Measurements from ENCODE around the gene B4GAT1. TPM values are rescaled to one million over a fixed set of nuclear protein-coding genes. Genes with fewer than 3 reads are reported as not detected.

The B4GAT1 gene
- total and polyA plus RNA-seq, 10 of the 15 experiments (the other 5 are each of a cell fraction or from before 2014, with no cell fraction given), result 0.55 to 11.1 (median 4.3) TPM

DNA sequence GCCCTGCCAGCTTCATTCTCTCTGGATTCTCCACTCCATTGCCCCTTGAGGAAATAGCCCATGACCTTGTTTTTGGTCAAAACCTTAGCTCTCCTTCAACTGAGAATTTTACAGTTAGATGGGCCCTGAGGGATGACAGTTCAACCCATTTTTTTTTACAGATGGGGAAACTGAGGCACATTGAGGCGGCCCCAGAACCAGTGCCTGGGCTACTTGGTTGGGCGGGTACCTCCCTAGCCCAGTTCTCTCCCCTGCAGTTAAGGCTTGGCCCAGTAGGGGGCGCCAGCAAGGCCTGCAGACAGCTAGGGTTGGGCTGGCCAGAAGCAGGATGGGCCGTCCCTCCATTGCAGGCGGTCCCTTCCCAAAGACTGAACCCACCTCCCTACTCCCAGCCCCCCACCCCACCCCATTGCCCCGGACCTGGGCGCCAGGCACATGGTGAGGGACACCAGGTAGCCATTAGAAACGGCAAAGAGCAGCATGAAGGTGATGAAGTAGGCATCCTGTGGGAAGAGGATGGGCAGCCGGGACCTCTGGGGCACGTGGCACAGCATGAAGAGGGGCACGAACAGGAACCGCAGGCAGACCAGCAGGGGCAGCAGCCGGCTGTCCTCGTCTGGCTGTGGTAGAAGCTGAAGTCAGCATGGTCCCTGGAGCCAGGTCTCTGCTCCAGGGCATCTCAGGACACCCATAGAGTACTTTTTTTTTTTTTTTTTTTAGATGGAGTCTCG is 16.5 kb upstream of the B4GAT1 start:
- intact Hi-C loops (cut with micrococcal nuclease; ENCODE audit: unreplicated experiment) (no loop called here), in situ Hi-C loops (cut with MboI) (no loop called here)
- SMC1A ChIA-PET (ENCODE audit: uncharacterized antibody, unreplicated experiment), result interaction anchor here (0.8 to 2.8 kb wide), 2 partner anchors 25 to 53 kb away, joined by 3 to 9 read pairs; no protein-coding TSS in a partner anchor
- Histone ChIP-seq H3K27ac (ENCODE audit: control insufficient read depth, insufficient read depth) (no peak overlapping the region), H3K9ac (ENCODE audit: control insufficient read depth, insufficient read depth, low read length) (no peak overlapping the region), H3K9me3 (replicated peaks; ENCODE audit: control insufficient read depth, insufficient read depth, low read length) (no peaks in the 10 kb centered on the region), H3K36me3 (ENCODE audit: control insufficient read depth in 2 of 2, insufficient read depth in 2 of 2, low read length in 1 of 2) (peaks cover 0 to 2% of the 10 kb centered on the region in 2 experiments; a peak in 2 of 4 replicates), H3K4me1 (ENCODE audit: control insufficient read depth, insufficient read depth, low read length) (no peaks in the 10 kb centered on the region), H3K27me3 (replicated peaks in 1 of 2; ENCODE audit: control insufficient read depth in 2 of 2, insufficient read depth in 2 of 2, low read length in 1 of 2) (no peaks in the 10 kb centered on the region), H2AFZ (ENCODE audit: control insufficient read depth, low read depth, low read length) (no peak overlapping the region), H3K79me2 (ENCODE audit: control insufficient read depth, insufficient read depth, low read length) (no peaks in the 10 kb centered on the region), H3K4me3 (no peak overlapping the region), H4K20me1 (ENCODE audit: control insufficient read depth, insufficient read depth) (no peaks in the 10 kb centered on the region), H3K4me2 (ENCODE audit: control insufficient read depth, insufficient read depth) (no peak overlapping the region)
- POLR2A ChIA-PET, result interaction anchor here (0.6 kb wide), 2 partner anchors 27 to 645 kb away, joined by 3 to 6 read pairs; no protein-coding TSS in a partner anchor
- no TSS peak for BruUV-seq (replicated peaks)
- FAIRE-seq (no peak), ATAC-seq (peak; percentile 88), DNase-seq (ENCODE audit: low read depth, low spot score) (no peak)
- TF ChIP-seq GABPA (IDR thresholded peaks at IDR 0.05; ENCODE audit: low read depth), result no peak
- TF ChIP-seq, protein P1, sequence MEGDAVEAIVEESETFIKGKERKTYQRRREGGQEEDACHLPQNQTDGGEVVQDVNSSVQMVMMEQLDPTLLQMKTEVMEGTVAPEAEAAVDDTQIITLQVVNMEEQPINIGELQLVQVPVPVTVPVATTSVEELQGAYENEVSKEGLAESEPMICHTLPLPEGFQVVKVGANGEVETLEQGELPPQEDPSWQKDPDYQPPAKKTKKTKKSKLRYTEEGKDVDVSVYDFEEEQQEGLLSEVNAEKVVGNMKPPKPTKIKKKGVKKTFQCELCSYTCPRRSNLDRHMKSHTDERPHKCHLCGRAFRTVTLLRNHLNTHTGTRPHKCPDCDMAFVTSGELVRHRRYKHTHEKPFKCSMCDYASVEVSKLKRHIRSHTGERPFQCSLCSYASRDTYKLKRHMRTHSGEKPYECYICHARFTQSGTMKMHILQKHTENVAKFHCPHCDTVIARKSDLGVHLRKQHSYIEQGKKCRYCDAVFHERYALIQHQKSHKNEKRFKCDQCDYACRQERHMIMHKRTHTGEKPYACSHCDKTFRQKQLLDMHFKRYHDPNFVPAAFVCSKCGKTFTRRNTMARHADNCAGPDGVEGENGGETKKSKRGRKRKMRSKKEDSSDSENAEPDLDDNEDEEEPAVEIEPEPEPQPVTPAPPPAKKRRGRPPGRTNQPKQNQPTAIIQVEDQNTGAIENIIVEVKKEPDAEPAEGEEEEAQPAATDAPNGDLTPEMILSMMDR (IDR thresholded peaks at IDR 0.05 in 2 of 3, conservative IDR thresholded peaks at IDR 0.05 in 1 of 3; ENCODE audit: control insufficient read depth in 2 of 3, extremely low read depth in 1 of 3, insufficient read depth in 1 of 3, low read depth in 3 of 3, low read length in 3 of 3), result peak; percentile 54 to 95 (median 89)
- 0 out of 2 replicates have a peak, but pooled peaks have one; percentile 14 for TF ChIP-seq RAD21 (IDR thresholded peaks at IDR 0.05; ENCODE audit: insufficient read depth, low read depth, low read length)
- RAD21 ChIA-PET (ENCODE audit: unreplicated experiment), result interaction anchor here (1.1 to 2.0 kb wide), 3 partner anchors 22 to 52 kb away, joined by 3 to 10 read pairs (median 4); no protein-coding TSS in a partner anchor
- CTCF ChIA-PET, result interaction anchor here (0.6 to 5.9 kb wide), 18 partner anchors 8 to 848 kb away, joined by 3 to 91 read pairs (median 6); partner anchors contain the start of genes B4GAT1, BRMS1, KAT5 and SLC29A2
- WGBS (ENCODE audit: insufficient coverage, insufficient replicate concordance, low lambda C conversion rate, missing lambda C conversion rate), result 55% methylated on average over 14 of the region's 15 CpGs
